Prostate gland (tissue), 2 donors: Measurements from ENCODE around the gene SLC5A4. TPM values are rescaled to one million over a fixed set of nuclear protein-coding genes. Genes with fewer than 3 reads are reported as not detected.

Experiments used
- DNase-seq: peaks from one replicate; pipeline ENCODE4 v3.0.0-alpha.2; 2019; ENCODE audit warnings: low spot score
- H3K27ac ChIP-seq, 2 donors: fragments of 200-600 bp; sonication (generic); 2 replicates each; pipeline ENCODE4 v1.5.1; 2017 to 2019
- H3K27me3 ChIP-seq: fragments of 200-600 bp; sonication (generic); replicated peaks from 2 replicates; pipeline ENCODE4 v1.5.1; 2019; ENCODE audit not compliant: insufficient read depth
- H3K36me3 ChIP-seq, 2 donors: fragments of 200-600 bp; sonication (generic); 1 replicate in 1 of 2; 2 replicates in 1 of 2; pipeline versions ENCODE4 v1.5.1 to v1.8.1; 2017 to 2019
- H3K4me1 ChIP-seq: fragments of 200-600 bp; sonication (generic); replicated peaks from 2 replicates; pipeline ENCODE4 v1.5.1; 2019
- H3K4me3 ChIP-seq, 2 donors: fragments of 200-600 bp; sonication (generic); 2 replicates each; pipeline ENCODE4 v1.5.1; 2017 to 2019
- H3K9me3 ChIP-seq: fragments of 200-600 bp; sonication (generic); 2 replicates; pipeline ENCODE4 v1.5.1; 2017
- CTCF ChIP-seq, 4 experiments: fragments of 200-600 bp in 2 of 4; fragments of 450-650 bp in 2 of 4; sonication (generic) in 2 of 4; IDR thresholded peaks; 1 replicate in 3 of 4; 2 replicates in 1 of 4; pipeline ENCODE4 v1.5.1; 2016 to 2019; ENCODE audit warnings: antibody characterized with exemption in 4 of 4, mild to moderate bottlenecking in 2 of 4, moderate library complexity in 2 of 4
- POLR2A ChIP-seq: fragments of 450-650 bp; IDR thresholded peaks from one replicate; pipeline ENCODE4 v1.6.1; 2016; ENCODE audit warnings: antibody characterized with exemption, mild to moderate bottlenecking
- POLR2AphosphoS5 ChIP-seq: sonication (generic); formaldehyde crosslinking; IDR thresholded peaks from one replicate; pipeline ENCODE4 v1.6.1; 2017; ENCODE audit warnings: antibody characterized with exemption
- WGBS: methylation state at CpG from one replicate; pipeline ENCODE4 v1.1.5; 2018; 5-methylcytosine and 5-hydroxymethylcytosine counted together
- intact Hi-C: fragments of 100-400 bp; cut with DNase I; formaldehyde crosslinking; loops from one replicate; pipeline ENCODE4 v1.14.2; 2022
- small RNA-seq, 2 donors: library from RNA; depleted of rRNA; stranded (forward); fragments of <200 nt; gene quantifications; one replicate each; pipeline ENCODE3, GENCODE V24; 2016
- total RNA-seq, 2 donors: library from RNA; depleted of rRNA; stranded (reverse); fragments of >200 nt; gene quantifications; one replicate each; pipeline ENCODE4 v1.1.0, GENCODE V29; 2016

The SLC5A4 gene
- total RNA-seq, 2 donors from 2014 or later = 0.23 TPM; not detected in 1

DNA sequence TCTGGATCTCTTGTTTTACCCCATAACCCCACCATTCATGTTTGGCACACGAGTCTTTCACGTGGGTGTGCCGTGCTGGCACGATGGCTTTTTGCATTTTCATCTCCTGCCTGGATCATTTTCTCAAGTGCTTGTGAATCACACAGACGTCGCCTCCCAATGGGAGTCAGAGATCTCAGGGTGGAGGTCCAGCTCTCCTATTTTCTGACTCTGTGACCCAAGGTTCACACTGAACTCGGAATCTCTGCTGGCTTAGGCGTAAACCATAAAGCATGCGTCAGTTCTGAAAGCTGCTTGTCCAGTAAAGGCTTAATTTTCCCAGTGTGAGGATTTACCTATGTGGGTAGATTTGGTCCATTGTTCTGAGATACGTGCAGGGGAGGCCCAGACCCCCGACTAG, 80.0 kb downstream of the SLC5A4 start:
- no peak for TF ChIP-seq POLR2AphosphoS5
- no peak for TF ChIP-seq POLR2A
- no peak for TF ChIP-seq CTCF (IDR thresholded peaks at IDR 0.05)
- 83% methylated on average over 11 of the region's 11 CpGs for WGBS
- no peak overlapping the region for H3K27ac ChIP-seq
- H3K27me3 ChIP-seq = no peaks in the 10 kb centered on the region
- DNase-seq = no peak
- no peak overlapping the region for H3K4me3 ChIP-seq
- no peaks in the 10 kb centered on the region for H3K4me1 ChIP-seq
- no peaks in the 10 kb centered on the region for H3K9me3 ChIP-seq
- intact Hi-C loops = no loop called here
- no peaks in the 10 kb centered on the region for H3K36me3 ChIP-seq

Small RNA genes lying within 50 kb of the gene (small RNA-seq; reads per million reads assigned to genes)
- gene RF02171 = 0 reads per million in 2 donors

Other genes with a start within 250 kb of the SLC5A4 start
- gene SLC5A1, start 212.1 kb downstream of the SLC5A4 start, total RNA-seq = 1 to 10 TPM; 2.9 to 4.8 TPM
- gene C22orf42, start 96.0 kb downstream of the SLC5A4 start, total RNA-seq = 1 to 10 TPM in 1 of 2 donors, not detected in 1; 1.4 TPM
- 10 to 100 TPM; 22.1 to 23.7 TPM for gene RFPL2, start 50.3 kb downstream of the SLC5A4 start, total RNA-seq
- 1 to 10 TPM in 1 of 2 donors, not detected in 1; 1.7 TPM for gene RFPL3, start 102.5 kb upstream of the SLC5A4 start, total RNA-seq
- 10 to 100 TPM; 52.1 to 87.5 TPM for gene RTCB, start 156.9 kb upstream of the SLC5A4 start, total RNA-seq
- not detected for gene BPIFC, start 209.1 kb upstream of the SLC5A4 start, total RNA-seq
- 100 to 1,000 TPM in 1 of 2 donors, 10 to 100 TPM in 1; 82.8 to 128 TPM for gene FBXO7, start 219.5 kb upstream of the SLC5A4 start, total RNA-seq